ENCODE measurements around the gene MAD1L1.

MAD1L1 gene

GRCh38 chr7:2041496-2042367 is 191.0 kb downstream of the MAD1L1 start:
- TF ChIP-seq CTCF (IDR thresholded peaks at IDR 0.05): no peak

- no peak for TF ChIP-seq CTCF (IDR thresholded peaks at IDR 0.05)
These were observed 191.9 kb downstream of the MAD1L1 start for GRCh38 chr7:2040893-2041270.

- TF ChIP-seq CTCF (IDR thresholded peaks at IDR 0.05): no peak
These were observed 192.4 kb downstream of the MAD1L1 start for GRCh38 chr7:2040201-2040892.

GRCh38 chr7:2038931-2039728 is 193.6 kb downstream of the MAD1L1 start:
- no peak for TF ChIP-seq CTCF (IDR thresholded peaks at IDR 0.05)

GRCh38 chr7:2037808-2038522 is 194.8 kb downstream of the MAD1L1 start:
- no peak for TF ChIP-seq CTCF (IDR thresholded peaks at IDR 0.05)

- no peak for TF ChIP-seq CTCF (IDR thresholded peaks at IDR 0.05)
These were observed 195.4 kb downstream of the MAD1L1 start for GRCh38 chr7:2037301-2037807.

GRCh38 chr7:2036786-2037185 is 196.0 kb downstream of the MAD1L1 start:
- no peak for TF ChIP-seq CTCF (IDR thresholded peaks at IDR 0.05)

Data from LNCAP (cell line).